GM12801 (cell line): Measurements from ENCODE around the gene C9orf72.

Experiments
- TF ChIP-seq, protein P1 (sequence below): IDR thresholded peaks from one replicate; pipeline ENCODE4 v1.5.1; 2011; ENCODE audit warnings: control low read depth; ENCODE audit not compliant: insufficient read length; ENCODE audit errors: extremely low read depth

Gene C9orf72, protein sequence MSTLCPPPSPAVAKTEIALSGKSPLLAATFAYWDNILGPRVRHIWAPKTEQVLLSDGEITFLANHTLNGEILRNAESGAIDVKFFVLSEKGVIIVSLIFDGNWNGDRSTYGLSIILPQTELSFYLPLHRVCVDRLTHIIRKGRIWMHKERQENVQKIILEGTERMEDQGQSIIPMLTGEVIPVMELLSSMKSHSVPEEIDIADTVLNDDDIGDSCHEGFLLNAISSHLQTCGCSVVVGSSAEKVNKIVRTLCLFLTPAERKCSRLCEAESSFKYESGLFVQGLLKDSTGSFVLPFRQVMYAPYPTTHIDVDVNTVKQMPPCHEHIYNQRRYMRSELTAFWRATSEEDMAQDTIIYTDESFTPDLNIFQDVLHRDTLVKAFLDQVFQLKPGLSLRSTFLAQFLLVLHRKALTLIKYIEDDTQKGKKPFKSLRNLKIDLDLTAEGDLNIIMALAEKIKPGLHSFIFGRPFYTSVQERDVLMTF

DNA sequence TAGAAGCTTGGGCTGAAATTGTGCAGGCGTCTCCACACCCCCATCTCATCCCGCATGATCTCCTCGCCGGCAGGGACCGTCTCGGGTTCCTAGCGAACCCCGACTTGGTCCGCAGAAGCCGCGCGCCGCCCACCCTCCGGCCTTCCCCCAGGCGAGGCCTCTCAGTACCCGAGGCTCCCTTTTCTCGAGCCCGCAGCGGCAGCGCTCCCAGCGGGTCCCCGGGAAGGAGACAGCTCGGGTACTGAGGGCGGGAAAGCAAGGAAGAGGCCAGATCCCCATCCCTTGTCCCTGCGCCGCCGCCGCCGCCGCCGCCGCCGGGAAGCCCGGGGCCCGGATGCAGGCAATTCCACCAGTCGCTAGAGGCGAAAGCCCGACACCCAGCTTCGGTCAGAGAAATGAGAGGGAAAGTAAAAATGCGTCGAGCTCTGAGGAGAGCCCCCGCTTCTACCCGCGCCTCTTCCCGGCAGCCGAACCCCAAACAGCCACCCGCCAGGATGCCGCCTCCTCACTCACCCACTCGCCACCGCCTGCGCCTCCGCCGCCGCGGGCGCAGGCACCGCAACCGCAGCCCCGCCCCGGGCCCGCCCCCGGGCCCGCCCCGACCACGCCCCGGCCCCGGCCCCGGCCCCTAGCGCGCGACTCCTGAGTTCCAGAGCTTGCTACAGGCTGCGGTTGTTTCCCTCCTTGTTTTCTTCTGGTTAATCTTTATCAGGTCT lies at the start of gene C9orf72:
Gene C9orf72, minus strand, starts transcription at position 564 of the 716 bp plus-strand sequence. CDS start 6,361 bp downstream, outside the sequence.
- TF ChIP-seq, protein P1, sequence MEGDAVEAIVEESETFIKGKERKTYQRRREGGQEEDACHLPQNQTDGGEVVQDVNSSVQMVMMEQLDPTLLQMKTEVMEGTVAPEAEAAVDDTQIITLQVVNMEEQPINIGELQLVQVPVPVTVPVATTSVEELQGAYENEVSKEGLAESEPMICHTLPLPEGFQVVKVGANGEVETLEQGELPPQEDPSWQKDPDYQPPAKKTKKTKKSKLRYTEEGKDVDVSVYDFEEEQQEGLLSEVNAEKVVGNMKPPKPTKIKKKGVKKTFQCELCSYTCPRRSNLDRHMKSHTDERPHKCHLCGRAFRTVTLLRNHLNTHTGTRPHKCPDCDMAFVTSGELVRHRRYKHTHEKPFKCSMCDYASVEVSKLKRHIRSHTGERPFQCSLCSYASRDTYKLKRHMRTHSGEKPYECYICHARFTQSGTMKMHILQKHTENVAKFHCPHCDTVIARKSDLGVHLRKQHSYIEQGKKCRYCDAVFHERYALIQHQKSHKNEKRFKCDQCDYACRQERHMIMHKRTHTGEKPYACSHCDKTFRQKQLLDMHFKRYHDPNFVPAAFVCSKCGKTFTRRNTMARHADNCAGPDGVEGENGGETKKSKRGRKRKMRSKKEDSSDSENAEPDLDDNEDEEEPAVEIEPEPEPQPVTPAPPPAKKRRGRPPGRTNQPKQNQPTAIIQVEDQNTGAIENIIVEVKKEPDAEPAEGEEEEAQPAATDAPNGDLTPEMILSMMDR = no peak

DNA sequence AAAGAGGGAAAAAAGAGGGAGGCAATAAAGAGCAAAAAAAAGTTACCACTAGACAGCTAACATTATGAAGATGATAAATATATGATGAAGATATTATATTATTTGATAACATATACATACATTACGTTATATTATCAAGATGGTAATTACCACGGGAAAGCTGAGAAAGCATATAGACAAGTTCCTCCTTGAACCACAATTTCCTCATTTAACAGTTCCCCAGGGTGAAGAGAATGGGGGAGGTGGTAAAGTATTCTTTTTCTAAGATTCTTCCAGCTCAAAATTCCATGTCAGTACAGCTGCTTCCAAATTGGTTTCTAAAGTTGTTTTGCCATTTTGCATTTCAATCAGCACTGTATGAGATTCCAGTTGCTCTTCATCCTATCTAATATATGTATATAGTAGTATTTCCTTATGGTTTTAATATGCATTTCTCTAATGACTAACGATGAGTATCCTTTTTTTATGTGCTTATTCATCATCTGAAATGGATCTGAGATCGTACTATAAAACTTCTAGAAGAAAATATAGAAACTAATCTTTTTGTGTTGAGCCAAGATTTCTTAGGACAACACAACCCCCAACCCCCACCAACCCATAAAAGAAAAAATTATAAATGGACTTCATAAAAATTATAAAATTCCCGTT lies 49.5 kb upstream of the C9orf72 start:
- TF ChIP-seq, protein P1 = no peak

DNA sequence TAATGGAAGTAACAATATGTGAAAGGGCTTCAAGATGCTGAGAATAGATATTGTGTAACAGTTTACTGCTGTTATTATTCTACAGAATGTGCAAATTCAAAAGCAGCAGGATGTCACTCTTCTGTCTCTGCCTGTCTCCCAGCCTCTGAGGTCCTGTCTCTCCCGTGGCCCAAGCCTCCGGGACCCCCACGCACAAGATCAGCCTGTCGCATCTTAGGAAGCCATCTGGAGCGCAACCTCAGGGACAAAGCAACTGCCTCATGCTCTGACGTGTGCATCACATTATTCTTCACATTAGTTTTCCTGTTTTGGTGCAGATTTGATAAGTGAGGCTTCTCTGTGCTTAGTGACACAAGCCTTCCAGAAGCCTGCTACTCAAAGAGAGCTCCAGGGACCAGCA lies 46.5 kb upstream of the C9orf72 start:
- TF ChIP-seq, protein P1 = no peak

DNA sequence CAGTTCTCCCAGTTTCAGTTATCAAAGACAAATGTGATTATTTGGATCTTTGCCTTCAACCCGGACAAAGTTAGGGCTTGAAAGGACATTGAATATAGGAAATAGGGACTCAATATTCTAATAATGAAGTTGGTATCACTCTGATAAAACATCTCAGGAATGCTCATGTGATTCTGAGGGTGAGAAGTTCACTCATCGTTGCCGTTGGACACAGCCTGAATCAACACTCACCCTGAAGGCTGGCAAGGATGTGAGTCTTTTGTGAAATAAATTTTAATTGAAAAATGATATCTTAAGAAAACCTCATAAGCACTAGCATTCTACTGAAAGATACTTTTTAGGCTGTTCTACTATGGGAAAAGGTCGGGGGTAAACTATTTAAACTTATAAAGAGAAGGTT lies 44.8 kb upstream of the C9orf72 start:
- TF ChIP-seq, protein P1 = no peak

DNA sequence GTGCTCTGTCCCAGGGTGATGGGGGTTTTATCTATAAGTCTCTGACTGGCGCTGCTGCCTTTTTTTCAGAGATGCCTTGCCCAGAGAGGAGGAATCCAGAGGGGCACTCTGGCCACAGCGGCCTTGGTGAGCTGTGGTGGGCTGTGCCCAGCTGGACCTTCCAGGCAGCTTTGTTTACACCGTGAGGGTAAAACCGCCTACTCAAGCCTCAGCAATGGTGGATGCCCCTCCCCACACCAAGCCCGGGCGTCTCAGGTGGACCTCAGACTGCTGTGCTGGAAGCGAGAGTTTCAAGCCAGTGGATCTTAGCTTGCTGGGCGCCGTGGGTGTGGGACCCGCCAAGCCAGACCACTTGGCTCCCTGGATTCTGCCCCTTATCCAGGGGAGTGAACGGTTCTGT lies 41.3 kb upstream of the C9orf72 start:
- TF ChIP-seq, protein P1 = no peak

DNA sequence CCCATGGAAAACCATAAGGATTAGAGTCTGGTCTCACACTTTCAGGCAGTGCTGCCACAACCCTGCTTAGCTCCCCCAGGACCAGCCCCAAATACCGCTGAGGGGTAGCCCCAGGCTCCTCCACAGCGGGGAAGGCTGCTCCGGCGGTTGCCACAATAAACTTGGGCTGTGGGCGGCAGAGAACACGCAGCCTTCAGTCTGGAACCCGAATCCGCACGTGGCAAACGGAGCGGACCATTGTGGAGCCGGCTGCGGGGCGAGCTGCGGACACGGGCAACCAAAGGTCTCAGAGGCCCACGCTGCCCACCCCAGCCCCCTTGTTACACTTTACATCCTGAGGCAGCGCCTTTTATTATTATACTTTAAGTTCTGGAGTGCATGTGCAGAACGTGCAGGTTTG lies 37.3 kb upstream of the C9orf72 start:
- TF ChIP-seq, protein P1 = no peak

DNA sequence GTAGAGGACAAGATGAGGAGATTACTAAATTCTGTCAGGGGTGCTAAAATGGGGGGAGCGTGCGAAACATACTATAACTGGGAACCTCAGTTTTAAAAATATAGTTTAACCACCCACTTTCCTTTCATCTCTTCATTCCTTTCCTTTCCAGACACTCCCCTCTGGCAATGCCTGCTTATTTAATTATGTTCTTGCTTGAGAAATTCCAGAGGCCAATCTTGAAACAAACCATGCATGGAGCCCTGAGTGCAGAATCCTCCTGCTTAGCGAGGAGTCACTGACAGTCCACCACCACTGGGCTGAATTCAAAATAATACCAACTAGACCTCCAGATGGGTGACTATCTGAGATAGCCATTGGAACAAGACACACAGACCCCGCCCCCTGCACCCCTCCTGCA lies 29.7 kb upstream of the C9orf72 start:
- TF ChIP-seq, protein P1 = no peak
